HG03139 (cell line): Measurements from ENCODE around the gene TEX35.

Experiments used
- ATAC-seq: cut with Tn5 transposase; IDR thresholded peaks from one replicate; pipeline ENCODE4 v1.9.1; 2021; ENCODE audit not compliant: unreplicated experiment

Gene TEX35

GRCh38 chr1:178512566-178513277, at the start of gene TEX35:
TEX35 (plus strand) TSS chr1:178513109; CDS start chr1:178513189, 80 bp downstream.
- no peak for ATAC-seq

GRCh38 chr1:178464141-178464540, 48.8 kb upstream of the TEX35 start:
- ATAC-seq = no peak

- ATAC-seq = no peak
Observed at GRCh38 chr1:178464566-178464965, 48.3 kb upstream of the TEX35 start.

GRCh38 chr1:178465011-178465410, 47.9 kb upstream of the TEX35 start:
- no peak for ATAC-seq

GRCh38 chr1:178467837-178468236, 45.1 kb upstream of the TEX35 start:
- ATAC-seq = no peak

GRCh38 chr1:178470411-178470960, 42.4 kb upstream of the TEX35 start:
- no peak for ATAC-seq

GRCh38 chr1:178472531-178472930, 40.4 kb upstream of the TEX35 start:
- ATAC-seq = no peak

GRCh38 chr1:178477373-178477772, 35.5 kb upstream of the TEX35 start:
- no peak for ATAC-seq

GRCh38 chr1:178477841-178478240, 35.1 kb upstream of the TEX35 start:
- ATAC-seq = no peak

- no peak for ATAC-seq
Observed at GRCh38 chr1:178483251-178483957, 29.5 kb upstream of the TEX35 start.

GRCh38 chr1:178484698-178485225, 28.1 kb upstream of the TEX35 start:
- no peak for ATAC-seq

- no peak for ATAC-seq
Observed at GRCh38 chr1:178485541-178485981, 27.3 kb upstream of the TEX35 start.

GRCh38 chr1:178486100-178487069, 26.5 kb upstream of the TEX35 start:
- ATAC-seq = no peak

GRCh38 chr1:178487070-178487615, 25.8 kb upstream of the TEX35 start:
- no peak for ATAC-seq

- ATAC-seq = no peak
Observed at GRCh38 chr1:178488393-178488792, 24.5 kb upstream of the TEX35 start.

GRCh38 chr1:178489399-178489798, 23.5 kb upstream of the TEX35 start:
- ATAC-seq = no peak

GRCh38 chr1:178490136-178490535, 22.8 kb upstream of the TEX35 start:
- ATAC-seq = no peak

GRCh38 chr1:178490967-178491366, 21.9 kb upstream of the TEX35 start:
- ATAC-seq = no peak

GRCh38 chr1:178491721-178492120, 21.2 kb upstream of the TEX35 start:
- no peak for ATAC-seq

- no peak for ATAC-seq
Observed at GRCh38 chr1:178492341-178492740, 20.6 kb upstream of the TEX35 start.
